SW 1271 (cell line): ENCODE data around the gene MRPS18A.
"Not testable (repeated sequence)": the region's sequence is repeated elsewhere in the genome, so short reads cannot be mapped to it uniquely, and the experiment has no call there.

Experiments
- DNase-seq, 2 experiments: peaks; one replicate each; lab custom pipeline; 2025; lab: John Stamatoyannopoulos, UW

Gene MRPS18A

DNA sequence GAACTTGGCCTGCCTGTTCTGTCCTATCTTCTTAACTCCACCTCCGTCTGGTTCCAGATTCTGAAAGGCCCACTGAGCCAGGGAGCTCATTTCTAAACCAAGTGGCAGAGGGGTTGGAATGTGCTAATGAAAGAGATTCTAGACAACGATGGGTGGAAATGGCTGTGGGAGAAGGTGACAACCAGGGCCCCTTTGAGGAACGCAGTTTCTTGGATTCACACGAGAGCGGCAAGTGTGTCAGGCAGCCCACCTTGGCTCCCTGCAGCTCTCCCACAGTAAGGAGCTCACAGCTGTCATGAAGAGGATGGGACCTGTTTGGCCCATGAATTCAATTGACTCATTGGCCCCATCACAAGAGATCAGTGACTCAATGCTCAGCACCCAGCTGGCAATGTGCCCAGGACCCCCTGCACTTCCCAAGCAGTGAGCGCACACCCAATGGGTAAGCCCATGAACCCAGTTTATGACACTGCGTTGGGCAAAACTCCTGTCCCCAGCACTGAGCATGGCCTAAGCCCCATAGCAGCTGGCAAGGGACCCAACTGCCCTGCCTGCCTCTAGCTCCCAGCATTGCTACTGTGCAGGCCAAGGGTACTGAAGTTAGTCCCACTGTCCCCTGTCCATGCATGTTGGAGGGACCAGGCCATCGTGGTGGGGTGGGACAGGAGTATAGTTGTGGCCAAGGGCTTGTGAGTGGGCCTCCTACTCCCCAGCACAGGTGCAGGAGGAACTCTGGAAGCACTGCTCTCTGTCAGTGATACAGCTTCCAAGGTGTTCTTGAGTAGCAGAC is 16.4 kb downstream of the MRPS18A start:
- DNase-seq = no peak

DNA sequence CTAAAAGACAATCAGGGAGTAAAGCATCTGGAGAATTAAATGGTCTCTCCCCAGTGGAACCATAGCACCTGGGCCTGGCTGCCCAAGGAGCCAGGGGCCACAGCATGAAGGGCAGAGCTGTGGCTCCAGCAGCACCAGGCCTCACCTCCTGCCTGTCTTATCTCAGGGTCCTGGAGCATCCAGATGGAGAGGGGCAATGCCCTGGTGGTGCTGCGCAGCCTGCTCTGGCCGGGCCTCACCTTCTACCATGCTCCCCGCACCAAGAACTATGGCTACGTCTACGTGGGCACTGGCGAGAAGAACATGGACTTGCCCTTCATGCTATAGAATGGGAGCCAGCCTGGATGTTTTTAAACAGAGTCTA is 17.0 kb downstream of the MRPS18A start:
- DNase-seq = no peak

DNA sequence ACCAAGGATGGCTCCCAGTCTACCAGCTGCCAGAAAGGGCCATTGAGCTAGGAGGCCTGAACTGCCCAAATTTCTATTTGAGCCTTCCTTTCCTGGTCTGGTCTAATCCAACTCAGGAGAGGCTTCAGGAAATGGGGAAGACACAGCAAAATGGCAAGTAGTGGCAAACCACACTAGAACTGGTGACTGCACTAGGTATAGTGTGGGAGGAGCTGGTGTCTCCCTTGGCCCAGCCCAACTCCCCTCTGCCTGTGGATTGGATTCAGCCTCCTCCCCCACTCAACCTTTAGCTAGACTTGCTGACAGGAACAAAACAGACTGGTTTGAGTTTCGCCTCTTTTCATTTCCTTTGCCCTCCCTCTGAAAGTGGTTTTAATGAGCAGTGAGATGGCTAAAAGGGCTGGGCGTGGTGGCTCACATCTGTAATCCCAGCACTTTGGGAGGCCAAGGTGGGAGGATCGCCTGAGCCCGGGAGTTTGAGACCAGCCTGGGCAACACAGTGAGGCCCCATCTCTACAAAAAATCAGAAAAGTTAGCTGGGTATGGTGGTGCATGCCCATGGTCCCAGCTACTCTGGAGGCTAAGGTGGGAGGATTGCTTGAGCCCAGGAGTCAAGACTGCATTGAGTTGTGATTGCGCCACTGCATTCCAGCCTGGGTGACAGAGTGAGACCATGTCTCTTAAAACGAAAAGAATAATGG is 17.5 kb downstream of the MRPS18A start:
- no peak for DNase-seq

DNA sequence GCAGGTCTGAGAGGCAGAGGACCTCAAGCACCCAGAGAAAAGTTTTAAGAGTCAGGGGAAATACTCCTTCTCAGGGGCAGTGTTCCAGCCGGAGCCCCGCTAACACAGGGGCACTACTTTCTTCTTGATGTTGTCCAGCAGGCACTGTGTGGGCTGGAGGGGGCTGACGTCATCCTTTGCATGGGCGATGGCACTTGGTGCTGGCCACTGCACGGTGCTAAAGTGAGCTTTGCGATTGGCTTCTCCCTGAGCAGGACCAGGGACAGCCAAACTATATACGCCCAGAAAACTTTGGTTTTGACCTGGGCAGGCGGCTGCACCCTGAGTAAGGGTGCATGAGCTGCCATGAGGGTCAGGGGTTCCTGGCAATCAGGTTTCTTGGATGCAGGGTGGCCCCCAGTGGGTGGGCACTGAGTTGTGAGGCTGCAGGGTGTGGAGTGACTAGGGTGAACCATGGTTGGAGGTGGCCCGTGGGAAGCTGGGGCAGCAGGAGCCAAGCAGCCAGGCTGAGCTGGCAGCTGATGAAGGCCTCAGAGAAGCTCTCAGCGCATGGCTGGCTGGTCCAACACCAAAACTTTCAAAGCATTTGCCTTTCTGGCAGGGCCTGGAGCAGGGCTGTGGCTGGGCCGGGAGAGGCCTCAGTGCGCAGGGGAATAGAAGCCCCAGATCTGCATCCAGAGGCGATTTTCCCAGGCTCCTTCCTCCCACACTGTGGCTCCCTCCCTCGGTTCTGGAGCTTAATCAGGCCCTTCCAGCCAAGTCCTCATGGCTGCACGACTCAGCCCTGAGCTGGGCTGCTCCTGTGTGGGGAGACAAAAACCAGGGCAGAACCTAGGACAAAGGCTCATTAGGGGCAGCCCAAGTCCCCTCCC is 18.3 kb downstream of the MRPS18A start:
- no peak for DNase-seq

DNA sequence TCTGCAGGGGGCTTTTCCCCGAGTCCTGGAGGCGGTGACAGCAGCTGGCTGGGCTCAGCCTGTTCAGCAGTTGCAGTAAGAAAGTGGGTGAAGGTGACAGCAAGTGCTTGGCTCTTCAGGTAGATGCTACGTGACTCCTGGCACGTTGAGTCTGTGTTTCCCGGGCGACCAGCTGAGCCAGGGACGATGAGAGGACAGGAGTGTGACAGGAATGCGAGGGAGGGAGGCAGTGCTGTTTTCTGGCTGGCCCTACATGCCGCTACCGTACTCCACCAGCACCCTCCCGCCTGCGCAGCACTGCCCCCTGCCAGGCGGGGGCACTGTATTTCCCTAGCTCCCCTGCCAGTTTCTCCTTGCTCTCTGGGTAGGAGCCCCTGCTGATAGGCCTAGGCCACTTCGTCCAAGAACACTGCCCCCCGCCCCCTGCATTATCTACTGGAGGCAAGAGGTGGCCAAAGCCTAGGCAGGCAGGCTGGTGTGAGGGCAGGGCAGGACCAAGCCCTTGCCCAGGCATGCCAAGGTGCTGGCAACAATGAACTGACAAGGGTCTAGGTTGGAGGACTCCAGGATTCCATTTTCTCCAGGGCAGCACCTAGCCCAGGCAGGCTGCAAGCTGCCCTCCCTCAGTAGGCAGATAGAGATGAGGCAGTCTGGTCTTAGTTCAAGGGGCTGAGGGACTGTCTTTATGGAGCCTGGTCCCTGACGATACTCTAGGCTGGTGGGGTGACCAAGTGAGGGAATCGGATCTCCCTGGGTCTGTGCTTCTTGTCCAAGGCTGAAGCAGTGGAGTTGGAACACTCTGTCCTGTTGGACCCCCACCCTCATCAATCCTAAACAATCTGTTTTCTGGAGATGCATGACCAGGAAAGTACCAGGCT is 19.2 kb downstream of the MRPS18A start:
- DNase-seq = peak in 1 of 2 experiments; percentile 39

DNA sequence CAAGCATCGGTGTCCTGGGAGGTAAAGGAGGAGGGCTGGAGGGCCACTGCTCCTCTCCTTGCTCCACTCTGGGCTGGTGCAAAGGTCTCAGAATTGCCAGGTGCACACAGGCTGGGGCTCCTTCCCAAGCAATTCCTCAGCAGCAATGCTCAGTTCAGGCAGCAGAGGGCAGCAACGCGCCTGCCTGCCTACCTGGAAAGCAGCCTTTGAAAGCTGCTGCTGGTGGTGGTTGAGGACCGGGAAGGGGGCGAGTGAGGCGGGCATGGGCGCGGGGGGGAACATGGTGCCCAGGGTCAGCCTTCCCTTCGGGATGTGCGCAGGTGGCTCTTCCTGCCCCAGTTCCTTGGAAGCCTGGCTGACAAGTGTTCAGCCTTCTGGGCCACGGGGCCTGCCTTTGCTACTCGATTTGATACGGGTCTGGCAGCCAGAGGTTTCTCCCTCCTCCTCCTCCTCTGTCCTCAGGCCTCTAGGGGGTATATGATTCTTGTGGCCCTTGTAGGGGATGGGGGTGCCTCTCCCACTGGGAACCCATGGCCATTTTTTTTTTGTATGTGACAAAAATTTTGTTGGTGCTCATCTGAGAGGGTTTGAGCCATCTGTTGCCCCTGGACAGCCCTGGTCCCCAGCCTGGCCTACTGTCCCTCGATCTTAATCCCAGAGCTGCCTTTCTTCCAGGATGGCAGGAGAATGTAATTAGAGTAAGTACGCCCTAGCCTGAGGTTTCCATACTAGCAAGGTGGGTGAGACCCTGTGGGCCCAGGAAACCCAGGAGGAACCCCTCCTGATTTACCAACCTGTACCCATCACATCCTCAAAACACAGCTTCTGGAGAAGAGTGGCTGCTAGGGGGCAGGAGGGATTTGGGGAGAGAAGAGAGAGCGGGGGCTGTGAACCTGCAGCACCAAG is 20.1 kb downstream of the MRPS18A start:
- peak in 1 of 2 experiments; percentile 50 for DNase-seq

DNA sequence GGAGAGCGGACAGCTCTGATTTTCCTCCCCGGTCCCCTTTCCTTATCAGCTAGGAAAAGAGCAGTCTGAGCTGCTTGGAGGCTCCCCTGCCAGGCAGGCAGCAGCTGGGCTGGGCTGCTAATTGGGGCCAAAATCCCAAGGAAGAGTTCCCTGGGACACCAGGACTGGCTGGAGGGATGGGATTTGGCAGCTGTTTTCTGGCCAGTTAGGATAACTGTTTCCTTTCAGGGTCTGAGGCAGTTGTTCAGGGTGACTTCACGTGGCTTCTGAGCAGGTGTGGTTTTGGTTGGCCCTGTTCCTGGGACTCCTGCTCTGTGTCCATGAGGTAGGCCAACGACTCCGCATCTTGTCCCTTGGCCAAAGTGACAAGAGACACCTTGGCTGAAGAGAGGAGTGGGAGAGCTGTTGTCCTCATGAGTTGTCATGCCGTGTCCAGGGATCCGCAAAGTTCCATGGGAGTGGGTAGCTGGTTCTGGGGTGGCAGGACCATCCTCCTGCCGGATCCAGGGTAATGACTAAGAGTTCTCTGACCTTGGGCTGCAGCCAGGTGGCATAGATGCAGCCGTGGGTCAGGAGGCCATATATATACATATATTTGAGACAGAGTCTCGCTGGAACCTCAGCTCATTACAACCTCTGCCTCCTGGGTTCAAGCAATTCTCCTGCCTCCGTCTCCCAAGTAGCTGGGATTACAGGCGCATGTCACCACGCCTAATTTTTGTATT is 21.2 kb downstream of the MRPS18A start:
- DNase-seq = no peak

DNA sequence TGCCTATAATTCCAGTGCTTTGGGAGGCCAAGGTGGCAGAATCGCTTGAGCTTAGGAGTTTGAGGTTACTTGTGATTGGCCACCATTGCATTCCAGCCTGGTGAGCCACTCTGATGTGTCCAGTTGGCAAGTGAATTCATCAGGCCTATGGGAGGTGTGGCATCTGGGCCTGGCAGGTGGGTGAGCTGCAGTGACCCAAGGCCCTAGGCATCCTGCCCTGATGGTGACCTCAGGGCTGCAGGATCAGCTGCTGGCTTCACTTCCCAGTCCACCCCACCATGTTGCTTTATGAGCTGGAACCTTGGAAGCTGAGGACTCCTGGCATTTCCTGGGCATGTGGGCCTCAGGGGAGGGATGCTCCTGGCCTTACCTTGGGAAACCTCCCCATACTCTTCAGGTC is 22.2 kb downstream of the MRPS18A start:
- peak in 1 of 2 experiments; percentile 25 for DNase-seq

DNA sequence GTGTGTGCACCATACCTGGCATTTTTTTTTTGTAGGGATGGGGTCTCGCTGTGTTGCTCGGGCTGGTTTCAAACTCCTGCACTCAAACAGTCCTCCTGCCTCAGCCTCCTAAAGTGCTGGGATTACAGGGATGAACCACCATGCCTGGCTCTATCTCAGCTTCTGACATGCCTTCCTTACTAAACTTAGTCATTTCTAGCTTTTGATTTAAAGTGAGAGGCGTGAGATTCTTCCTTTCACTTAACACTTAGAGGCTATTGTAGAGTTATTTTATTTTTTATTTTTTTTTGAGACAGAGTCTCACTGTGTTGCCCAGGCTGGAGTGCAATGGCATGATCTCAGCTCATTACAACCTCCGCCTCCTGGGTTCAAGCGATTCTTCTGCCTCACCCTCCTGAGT is 24.6 kb downstream of the MRPS18A start:
- DNase-seq = not testable (repeated sequence)

DNA sequence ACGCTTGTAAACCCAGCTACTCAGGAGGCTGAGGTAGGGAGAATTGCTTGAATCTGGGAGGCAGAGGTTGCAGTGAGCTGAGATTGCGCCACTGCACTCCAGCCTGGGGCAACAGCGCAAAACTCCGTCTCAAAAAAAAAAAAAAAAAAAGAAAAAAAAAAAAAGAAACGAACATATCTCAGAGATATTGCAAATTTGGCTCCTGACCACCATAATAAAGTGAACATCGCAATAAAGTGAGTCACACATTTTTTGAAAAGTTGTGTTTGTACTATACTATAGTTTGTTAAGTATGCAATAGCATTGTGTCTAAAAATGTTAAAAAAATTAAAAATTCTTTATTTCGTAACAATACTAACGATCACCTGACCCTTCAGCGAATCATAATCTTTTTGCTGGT is 29.4 kb downstream of the MRPS18A start:
- DNase-seq = no peak

DNA sequence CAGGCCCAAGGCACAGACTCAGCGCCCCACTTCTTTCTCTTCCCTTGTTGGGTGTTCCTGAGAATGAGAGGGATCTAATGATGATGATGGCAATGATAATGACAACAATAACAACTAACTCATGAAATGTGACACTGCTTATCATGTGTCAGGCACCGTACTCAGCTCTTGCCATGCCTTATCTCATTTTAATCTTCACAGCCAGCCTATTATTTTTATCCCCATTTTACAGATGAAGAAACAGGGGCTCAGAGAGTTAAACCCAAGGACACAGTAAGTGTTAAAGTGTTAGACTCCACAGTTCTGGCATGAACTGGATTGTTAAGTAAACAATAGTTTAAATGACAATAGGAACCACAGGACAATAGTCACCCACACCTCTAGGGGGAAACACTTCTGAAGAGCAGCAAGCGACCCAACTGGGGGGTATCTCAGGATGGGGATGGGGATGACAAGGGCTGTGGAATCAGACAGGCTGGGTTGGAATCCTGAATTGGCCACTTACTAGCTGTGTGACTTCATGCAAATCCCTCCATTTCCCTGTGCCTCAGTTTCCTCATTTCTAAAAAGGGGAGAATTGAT is 30.3 kb downstream of the MRPS18A start:
- no peak for DNase-seq

DNA sequence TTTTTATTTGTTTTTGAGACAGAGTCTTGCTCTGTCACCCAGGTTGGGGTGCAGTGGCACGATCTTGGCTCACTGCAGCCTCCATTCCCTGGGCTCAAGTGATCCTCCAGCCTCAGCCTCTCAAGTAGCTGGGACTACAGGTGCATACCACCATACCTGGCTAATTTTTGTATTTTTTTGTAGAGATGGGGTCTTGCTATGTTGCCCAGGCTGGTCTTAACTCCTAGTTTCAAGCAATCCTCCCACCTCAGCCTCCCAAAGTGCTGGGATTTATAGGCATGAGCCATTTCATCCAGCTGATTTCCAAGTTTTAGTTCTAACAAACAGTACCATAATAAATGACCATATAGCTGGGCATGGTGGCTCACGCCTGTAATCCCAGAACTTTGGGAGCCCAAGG is 34.8 kb downstream of the MRPS18A start:
- not testable (repeated sequence) for DNase-seq

DNA sequence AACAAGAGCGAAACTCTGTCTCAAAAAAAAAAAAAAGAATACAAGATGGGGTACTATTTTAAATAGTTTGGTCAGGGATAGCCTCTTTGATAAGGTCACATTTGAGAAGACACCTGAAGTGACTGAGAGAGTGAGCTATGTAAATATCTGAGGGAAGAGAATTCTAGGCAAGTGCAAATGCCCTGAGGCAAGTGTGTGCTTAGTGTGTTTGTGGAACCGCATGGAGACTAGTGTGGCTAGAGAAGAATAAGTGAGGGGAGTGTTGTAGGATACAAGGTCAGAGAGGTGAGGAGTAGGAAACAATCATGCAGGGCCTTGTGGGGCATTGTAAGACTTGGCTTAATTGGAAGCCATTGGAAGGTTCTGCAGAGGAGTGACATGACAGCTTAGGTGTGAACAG is 39.3 kb downstream of the MRPS18A start:
- no peak for DNase-seq

DNA sequence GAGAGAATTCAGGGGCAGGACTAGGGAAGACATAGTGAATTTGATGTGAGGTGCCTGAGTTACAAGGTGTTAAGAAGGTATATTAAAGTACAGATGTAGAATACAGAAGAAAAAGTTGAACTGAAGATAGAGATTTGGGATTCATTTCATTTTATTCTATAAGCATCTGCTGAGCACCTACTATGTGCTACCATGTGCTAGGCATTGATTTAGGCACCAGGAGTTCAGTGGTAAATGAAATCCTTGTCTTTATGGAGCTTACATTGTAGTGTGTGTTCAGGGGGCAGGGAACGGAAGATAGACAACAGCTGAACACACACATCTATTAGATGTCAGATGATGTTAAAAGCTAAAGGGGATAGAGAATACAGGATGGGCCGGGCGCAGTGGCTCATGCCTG is 40.0 kb downstream of the MRPS18A start:
- DNase-seq = no peak

DNA sequence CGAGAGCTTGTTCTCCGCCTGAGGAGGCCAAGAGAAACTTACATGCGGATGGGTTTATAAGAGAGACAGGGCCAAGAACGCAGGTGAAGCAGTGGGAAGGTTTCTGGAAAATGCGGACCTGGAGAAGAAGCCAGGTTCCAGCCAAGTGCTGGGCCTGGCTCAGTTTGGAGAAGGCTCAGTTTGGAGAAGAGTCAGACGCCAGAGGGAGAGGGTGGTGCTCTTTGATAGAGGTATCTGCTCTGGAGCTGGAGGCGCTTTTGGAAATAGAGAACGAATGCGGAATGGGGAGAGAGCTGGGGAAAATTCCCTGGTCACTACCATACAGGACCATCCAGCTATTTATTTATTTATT is 42.0 kb downstream of the MRPS18A start:
- no peak for DNase-seq

DNA sequence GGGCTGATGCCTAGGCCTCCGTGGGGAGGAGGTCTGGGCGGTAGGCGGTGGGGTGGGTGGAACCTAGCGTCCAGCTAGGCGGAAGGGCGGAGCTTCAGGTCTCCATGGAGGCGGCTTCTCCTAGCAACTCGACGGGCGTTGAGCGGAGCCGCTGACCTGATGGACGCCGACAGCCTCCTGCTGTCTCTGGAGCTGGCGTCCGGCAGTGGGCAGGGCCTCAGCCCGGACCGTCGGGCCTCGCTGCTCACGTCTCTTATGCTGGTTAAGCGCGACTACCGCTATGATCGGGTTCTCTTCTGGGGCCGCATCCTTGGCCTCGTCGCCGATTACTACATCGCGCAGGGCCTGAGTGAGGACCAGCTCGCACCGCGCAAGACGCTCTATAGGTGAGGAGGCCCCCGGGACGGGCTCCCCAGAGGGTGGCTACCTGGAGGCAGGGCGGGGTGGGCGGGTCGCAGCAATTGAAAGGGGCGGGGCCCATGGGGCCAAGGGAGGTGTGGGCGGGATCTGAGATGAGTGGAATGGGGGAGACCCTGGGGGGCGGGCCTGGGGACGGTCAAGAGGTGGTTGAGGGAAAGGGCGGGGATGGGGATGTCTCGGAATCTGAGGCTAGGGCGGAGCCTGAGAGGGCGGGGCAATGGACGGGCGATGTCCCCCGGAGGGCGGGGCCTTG is 42.5 kb downstream of the MRPS18A start, which contains the start of gene RSPH9:
RSPH9 (plus strand) TSS at position 97 of the 673 bp plus-strand sequence; CDS start at position 160, 63 bp downstream.
- DNase-seq = peak in 1 of 2 experiments; percentile 43

DNA sequence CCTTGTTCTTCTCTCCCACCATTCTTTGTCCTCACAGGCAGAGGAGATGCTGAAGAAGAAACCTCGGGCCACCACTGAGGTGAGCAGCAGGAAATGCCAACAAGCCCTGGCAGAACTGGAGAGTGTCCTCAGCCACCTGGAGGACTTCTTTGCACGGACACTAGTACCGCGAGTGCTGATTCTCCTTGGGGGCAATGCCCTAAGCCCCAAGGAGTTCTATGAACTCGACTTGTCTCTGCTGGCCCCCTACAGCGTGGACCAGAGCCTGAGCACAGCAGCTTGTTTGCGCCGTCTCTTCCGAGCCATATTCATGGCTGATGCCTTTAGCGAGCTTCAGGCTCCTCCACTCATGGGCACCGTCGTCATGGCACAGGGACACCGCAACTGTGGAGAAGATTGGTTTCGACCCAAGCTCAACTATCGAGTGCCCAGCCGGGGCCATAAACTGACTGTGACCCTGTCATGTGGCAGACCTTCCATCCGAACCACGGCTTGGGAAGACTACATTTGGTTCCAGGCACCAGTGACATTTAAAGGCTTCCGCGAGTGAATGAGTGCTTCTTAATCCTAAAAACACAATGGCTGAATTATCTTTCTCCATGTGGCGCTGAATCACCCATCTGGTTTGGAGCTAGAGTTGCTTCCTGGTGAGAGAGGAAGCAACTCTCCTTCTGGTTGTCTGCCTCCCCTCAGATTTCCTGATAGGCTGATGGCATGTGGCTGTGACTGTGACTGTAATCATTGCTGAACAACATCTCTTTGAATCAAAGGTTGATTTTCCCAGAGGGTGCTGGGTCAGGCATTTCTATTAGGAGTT is 47.4 kb downstream of the MRPS18A start:
- DNase-seq = no peak

DNA sequence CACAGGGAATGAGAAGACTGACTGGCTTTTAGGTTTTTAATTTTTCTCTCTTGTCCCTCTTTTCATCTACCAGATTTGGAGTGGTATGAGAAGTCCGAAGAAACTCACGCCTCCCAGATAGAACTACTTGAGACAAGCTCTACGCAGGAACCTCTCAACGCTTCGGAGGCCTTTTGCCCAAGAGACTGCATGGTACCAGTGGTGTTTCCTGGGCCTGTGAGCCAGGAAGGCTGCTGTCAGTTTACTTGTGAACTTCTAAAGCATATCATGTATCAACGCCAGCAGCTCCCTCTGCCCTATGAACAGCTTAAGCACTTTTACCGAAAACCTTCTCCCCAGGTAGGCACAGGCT is 51.3 kb downstream of the MRPS18A start:
- DNase-seq = no peak
